Liver (tissue), 9 donors: ENCODE data around the gene MFSD2B. TPM values are rescaled to one million over a fixed set of nuclear protein-coding genes. Genes with fewer than 3 reads are reported as not detected.

Source experiments
- DNase-seq: peaks from one replicate; pipeline ENCODE4 v3.0.0-alpha.2; 2017; ENCODE audit warnings: low spot score
- H3K27ac ChIP-seq, 2 donors: one replicate each; pipeline ENCODE4 v1.7.0; 2013; ENCODE audit warnings: inconsistent platforms in 2 of 2, low read length in 2 of 2, control low read depth in 1 of 2, low read depth in 1 of 2, mild to moderate bottlenecking in 1 of 2
- H3K27me3 ChIP-seq, 4 donors: one replicate each; pipeline versions ENCODE4 v1.6.1 to v1.7.0; 2013; ENCODE audit warnings: low read length in 3 of 4, inconsistent platforms in 1 of 4, mild to moderate bottlenecking in 1 of 4, moderate library complexity in 1 of 4; ENCODE audit not compliant: control insufficient read depth in 4 of 4, insufficient read depth in 4 of 4
- H3K36me3 ChIP-seq, 4 donors: one replicate each; pipeline versions ENCODE4 v1.6.1 to v1.7.0; 2013; ENCODE audit warnings: low read length in 3 of 4, mild to moderate bottlenecking in 3 of 4, low read depth in 1 of 4, moderate library complexity in 1 of 4; ENCODE audit not compliant: control insufficient read depth in 4 of 4, insufficient read depth in 3 of 4
- H3K4me1 ChIP-seq, 4 donors: one replicate each; pipeline versions ENCODE4 v1.6.1 to v1.7.0; 2013; ENCODE audit warnings: low read length in 3 of 4, mild to moderate bottlenecking in 3 of 4, moderate library complexity in 1 of 4; ENCODE audit not compliant: control insufficient read depth in 4 of 4, insufficient read depth in 4 of 4
- H3K4me3 ChIP-seq, 3 donors: one replicate each; pipeline versions ENCODE4 v1.6.1 to v1.7.0; 2013; ENCODE audit warnings: low read length in 3 of 3, control low read depth in 1 of 3, low read depth in 1 of 3, mild to moderate bottlenecking in 1 of 3
- H3K9ac ChIP-seq, 2 donors: one replicate each; pipeline ENCODE4 v1.7.0; 2013; ENCODE audit warnings: low read length in 2 of 2, mild to moderate bottlenecking in 2 of 2, moderate library complexity in 2 of 2, control low read depth in 1 of 2, low read depth in 1 of 2
- H3K9me3 ChIP-seq, 4 donors: one replicate each; pipeline versions ENCODE4 v1.6.1 to v1.7.0; 2013; ENCODE audit warnings: low read length in 3 of 4; ENCODE audit not compliant: control insufficient read depth in 4 of 4
- ATF3 ChIP-seq: IDR thresholded peaks from 2 replicates; pipeline ENCODE4 v1.6.1; 2016; ENCODE audit warnings: antibody characterized with exemption
- GABPA ChIP-seq, 2 donors: IDR thresholded peaks in 1 of 2; conservative IDR thresholded peaks in 1 of 2; 2 replicates each; pipeline ENCODE4 v1.6.1; 2016; ENCODE audit warnings: antibody characterized with exemption in 2 of 2, mild to moderate bottlenecking in 1 of 2, moderate library complexity in 1 of 2
- HNF4G ChIP-seq: IDR thresholded peaks from 2 replicates; pipeline ENCODE4 v1.6.1; 2016; ENCODE audit warnings: antibody characterized with exemption
- JUND ChIP-seq, 2 donors: IDR thresholded peaks; 2 replicates each; pipeline ENCODE4 v1.6.1; 2016; ENCODE audit warnings: antibody characterized with exemption in 2 of 2
- NR2F2 ChIP-seq: IDR thresholded peaks from 2 replicates; pipeline ENCODE4 v1.6.1; 2016; ENCODE audit warnings: antibody characterized with exemption
- RAD21 ChIP-seq, 2 donors: IDR thresholded peaks; 2 replicates each; pipeline ENCODE4 v1.6.1; 2016; ENCODE audit warnings: antibody characterized with exemption in 2 of 2, mild to moderate bottlenecking in 2 of 2
- RXRA ChIP-seq, 2 donors: IDR thresholded peaks; 2 replicates each; pipeline ENCODE4 v1.6.1; 2017 to 2018; ENCODE audit warnings: antibody characterized with exemption in 2 of 2, mild to moderate bottlenecking in 1 of 2
- SP1 ChIP-seq: IDR thresholded peaks from 2 replicates; pipeline ENCODE4 v1.6.1; 2018; ENCODE audit warnings: antibody characterized with exemption, mild to moderate bottlenecking
- TAF1 ChIP-seq: conservative IDR thresholded peaks from 2 replicates; pipeline ENCODE4 v1.6.1; 2016; ENCODE audit warnings: antibody characterized with exemption, mild to moderate bottlenecking
- YY1 ChIP-seq: IDR thresholded peaks from 2 replicates; pipeline ENCODE4 v1.6.1; 2016; ENCODE audit warnings: antibody characterized with exemption, mild to moderate bottlenecking
- WGBS: extraction: QIAGEN DNeasy Blood & Tissue Kit; methylation state at CpG from one replicate; pipeline ENCODE4 v1.1.7; 2013; 5-methylcytosine and 5-hydroxymethylcytosine counted together
- polyA plus RNA-seq, 2 donors: library from polyadenylated mRNA; stranded (reverse) in 1 of 2; unstranded in 1 of 2; fragments of 200-250 nt in 1 of 2; fragments of >200 nt in 1 of 2; fragmentation: Nextera tagmentation in 1 of 2; extraction: Ambion mirVana in 1 of 2; gene quantifications; one replicate each; pipeline versions ENCODE4 v1.2.1 to v1.2.3, GENCODE V29; 2013 to 2015
- total RNA-seq, 2 donors: library from RNA; depleted of rRNA; stranded (reverse); fragments of >200 nt; gene quantifications; one replicate each; pipeline ENCODE4 v1.2.3, GENCODE V29; 2014
- TF ChIP-seq, protein P1 (sequence below): IDR thresholded peaks from 2 replicates; pipeline ENCODE4 v1.6.1; 2016; ENCODE audit warnings: antibody characterized with exemption, mild to moderate bottlenecking
- TF ChIP-seq, protein P2 (sequence below): fragments of 150-350 bp; IDR thresholded peaks from 2 replicates; pipeline ENCODE4 v1.5.1; 2017; ENCODE audit warnings: improper control_type of control experiment, low read depth, low read length; ENCODE audit not compliant: missing input control
- donor health status: healthy.
- donor health status: healthy.
- donor health status: healthy.
- donor health status: healthy.
- donor health status: healthy.

The MFSD2B gene
- total and polyA plus RNA-seq, 4 donors = 0.02 to 26.1 (median 0.22) TPM

DNA sequence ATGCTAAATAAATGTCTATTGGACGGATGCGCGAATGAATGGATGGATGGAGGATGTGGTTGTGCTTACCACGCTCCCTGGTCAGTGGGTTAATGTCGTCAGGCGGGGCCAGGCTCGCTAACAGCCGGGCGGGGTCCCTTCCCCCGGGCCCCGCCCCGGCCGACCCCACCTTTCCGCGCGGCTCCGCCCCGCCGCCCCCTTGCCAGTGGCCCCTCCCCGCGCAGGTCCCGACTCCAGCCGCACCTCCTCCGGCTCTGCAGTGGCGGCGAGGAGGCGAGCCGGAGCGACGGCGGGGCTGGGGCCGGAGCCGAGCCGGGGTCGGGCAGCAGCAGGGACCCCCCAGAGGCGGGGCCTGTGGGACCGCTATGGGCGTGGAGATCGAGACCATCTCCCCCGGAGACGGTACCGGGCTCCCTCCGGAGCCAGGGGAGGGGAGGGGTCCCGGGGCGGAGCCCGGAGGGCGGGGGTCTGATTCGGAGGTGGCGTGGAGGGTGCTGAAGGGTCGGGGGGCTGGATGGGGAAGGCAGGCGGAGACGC lies 39.7 kb downstream of the MFSD2B start, which contains the start of gene FKBP1B:
TSS of gene FKBP1B (plus strand) at position 257 of the 537 bp plus-strand sequence. CDS start at position 366, 109 bp downstream.
- Histone ChIP-seq H3K4me1 (peaks cover 3 to 28% (median 18%) of the 10 kb centered on the region in 4 donors), H3K27me3 (no peaks in the 10 kb centered on the region), H3K27ac (no peak within 1 kb of the TSS), H3K9me3 (no peaks in the 10 kb centered on the region), H3K4me3 (peak within 1 kb of the TSS in 2 of 3 donors; percentile 67 to 79), H3K36me3 (no peaks in the 10 kb centered on the region), H3K9ac (peak within 1 kb of the TSS in 1 of 2 donors; percentile 16)
- TF ChIP-seq GABPA (IDR thresholded peaks at IDR 0.05 in 1 of 2, conservative IDR thresholded peaks at IDR 0.05 in 1 of 2) (no peak), JUND (IDR thresholded peaks at IDR 0.05) (no peak), HNF4G (no peak), YY1 (no peak), ATF3 (no peak), RAD21 (IDR thresholded peaks at IDR 0.05) (no peak), NR2F2 (no peak)
- TF ChIP-seq, protein P1, sequence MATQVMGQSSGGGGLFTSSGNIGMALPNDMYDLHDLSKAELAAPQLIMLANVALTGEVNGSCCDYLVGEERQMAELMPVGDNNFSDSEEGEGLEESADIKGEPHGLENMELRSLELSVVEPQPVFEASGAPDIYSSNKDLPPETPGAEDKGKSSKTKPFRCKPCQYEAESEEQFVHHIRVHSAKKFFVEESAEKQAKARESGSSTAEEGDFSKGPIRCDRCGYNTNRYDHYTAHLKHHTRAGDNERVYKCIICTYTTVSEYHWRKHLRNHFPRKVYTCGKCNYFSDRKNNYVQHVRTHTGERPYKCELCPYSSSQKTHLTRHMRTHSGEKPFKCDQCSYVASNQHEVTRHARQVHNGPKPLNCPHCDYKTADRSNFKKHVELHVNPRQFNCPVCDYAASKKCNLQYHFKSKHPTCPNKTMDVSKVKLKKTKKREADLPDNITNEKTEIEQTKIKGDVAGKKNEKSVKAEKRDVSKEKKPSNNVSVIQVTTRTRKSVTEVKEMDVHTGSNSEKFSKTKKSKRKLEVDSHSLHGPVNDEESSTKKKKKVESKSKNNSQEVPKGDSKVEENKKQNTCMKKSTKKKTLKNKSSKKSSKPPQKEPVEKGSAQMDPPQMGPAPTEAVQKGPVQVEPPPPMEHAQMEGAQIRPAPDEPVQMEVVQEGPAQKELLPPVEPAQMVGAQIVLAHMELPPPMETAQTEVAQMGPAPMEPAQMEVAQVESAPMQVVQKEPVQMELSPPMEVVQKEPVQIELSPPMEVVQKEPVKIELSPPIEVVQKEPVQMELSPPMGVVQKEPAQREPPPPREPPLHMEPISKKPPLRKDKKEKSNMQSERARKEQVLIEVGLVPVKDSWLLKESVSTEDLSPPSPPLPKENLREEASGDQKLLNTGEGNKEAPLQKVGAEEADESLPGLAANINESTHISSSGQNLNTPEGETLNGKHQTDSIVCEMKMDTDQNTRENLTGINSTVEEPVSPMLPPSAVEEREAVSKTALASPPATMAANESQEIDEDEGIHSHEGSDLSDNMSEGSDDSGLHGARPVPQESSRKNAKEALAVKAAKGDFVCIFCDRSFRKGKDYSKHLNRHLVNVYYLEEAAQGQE = no peak
- WGBS = 1% methylated on average over 52 of the region's 52 CpGs
- DNase-seq = peak; percentile 79

DNA sequence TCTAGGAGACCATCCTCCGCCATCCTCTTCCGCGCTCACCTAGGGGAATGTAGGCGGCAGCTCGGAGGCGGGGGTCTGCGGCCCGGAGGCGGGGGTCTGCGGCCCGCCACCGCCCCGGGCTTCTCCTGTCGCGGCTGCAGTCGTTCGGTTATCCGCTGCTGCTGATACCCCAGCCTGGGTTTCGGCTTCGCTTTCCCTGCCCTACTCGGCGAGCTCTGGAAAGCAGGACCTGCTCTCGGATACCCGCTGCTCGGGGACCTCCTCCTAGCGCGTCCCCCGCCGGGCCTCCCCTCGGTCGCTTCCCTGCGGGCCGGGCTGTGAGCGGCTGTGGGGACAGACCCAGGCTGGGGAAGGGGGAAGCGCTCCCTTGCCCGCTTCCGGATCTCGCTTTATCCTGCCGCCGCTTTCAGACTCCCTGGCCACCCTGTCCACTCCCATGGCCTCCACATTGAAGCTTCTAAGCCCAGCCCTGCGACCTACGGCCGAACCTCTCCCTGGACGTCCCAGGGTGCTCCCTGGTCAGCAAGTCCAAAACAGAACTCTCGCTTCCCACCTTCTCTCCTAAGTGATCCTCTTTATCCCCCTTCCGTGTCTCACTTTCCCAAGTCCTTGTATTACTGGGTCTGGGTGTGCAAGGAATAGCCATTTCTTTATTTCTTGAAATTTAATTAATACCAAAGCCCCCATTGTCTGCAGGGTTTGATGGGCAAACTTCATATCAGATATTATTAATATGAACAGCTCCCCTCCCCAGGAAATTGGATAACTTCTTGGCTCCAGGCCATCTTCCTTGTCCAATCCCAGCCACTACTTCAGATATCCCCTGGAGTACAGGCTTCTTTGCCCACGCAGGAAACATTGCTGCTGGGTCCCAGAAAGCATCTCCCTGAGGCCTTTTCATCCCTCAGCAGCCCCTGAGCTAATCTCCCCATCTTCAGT lies 40.4 kb downstream of the MFSD2B start:
- Histone ChIP-seq H3K9ac (peak overlapping the region in 1 of 2 donors; percentile 16), H3K4me3 (peak overlapping the region in 2 of 3 donors; percentile 67 to 79), H3K36me3 (no peaks in the 10 kb centered on the region), H3K4me1 (peaks cover 3 to 28% (median 18%) of the 10 kb centered on the region in 4 donors), H3K27ac (no peak overlapping the region), H3K27me3 (no peaks in the 10 kb centered on the region), H3K9me3 (no peaks in the 10 kb centered on the region)
- DNase-seq = no peak
- TF ChIP-seq RXRA (IDR thresholded peaks at IDR 0.05) (no peak), GABPA (IDR thresholded peaks at IDR 0.05 in 1 of 2, conservative IDR thresholded peaks at IDR 0.05 in 1 of 2) (no peak), SP1 (no peak)
- WGBS = 8% methylated on average over 47 of the region's 47 CpGs

DNA sequence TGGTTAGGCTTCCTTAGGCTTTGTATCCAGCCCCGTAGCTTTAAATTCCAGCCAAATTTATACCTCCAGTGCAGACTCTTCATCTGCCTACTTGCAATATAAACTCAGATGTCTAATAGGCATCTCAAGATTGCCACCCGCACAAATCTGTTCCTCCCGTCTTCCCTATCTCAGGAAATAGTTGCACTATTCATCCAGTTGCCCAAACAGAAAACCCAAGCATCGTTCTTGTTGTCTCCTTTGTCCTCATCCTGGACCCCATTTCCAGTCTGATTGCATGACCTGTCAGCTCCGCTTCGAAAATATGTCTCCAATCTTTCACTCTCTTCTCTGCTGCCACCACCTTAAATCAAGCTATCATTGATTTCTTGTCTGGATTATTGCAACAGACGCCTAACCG lies 41.9 kb downstream of the MFSD2B start:
- H3K9ac ChIP-seq = no peak overlapping the region
- DNase-seq = no peak
- H3K27ac ChIP-seq = no peak overlapping the region
- TF ChIP-seq, protein P1 = no peak
- TF ChIP-seq JUND (IDR thresholded peaks at IDR 0.05) (no peak), YY1 (no peak), SP1 (no peak), ATF3 (no peak), RXRA (IDR thresholded peaks at IDR 0.05) (no peak), TAF1 (no peak)
- TF ChIP-seq, protein P2, sequence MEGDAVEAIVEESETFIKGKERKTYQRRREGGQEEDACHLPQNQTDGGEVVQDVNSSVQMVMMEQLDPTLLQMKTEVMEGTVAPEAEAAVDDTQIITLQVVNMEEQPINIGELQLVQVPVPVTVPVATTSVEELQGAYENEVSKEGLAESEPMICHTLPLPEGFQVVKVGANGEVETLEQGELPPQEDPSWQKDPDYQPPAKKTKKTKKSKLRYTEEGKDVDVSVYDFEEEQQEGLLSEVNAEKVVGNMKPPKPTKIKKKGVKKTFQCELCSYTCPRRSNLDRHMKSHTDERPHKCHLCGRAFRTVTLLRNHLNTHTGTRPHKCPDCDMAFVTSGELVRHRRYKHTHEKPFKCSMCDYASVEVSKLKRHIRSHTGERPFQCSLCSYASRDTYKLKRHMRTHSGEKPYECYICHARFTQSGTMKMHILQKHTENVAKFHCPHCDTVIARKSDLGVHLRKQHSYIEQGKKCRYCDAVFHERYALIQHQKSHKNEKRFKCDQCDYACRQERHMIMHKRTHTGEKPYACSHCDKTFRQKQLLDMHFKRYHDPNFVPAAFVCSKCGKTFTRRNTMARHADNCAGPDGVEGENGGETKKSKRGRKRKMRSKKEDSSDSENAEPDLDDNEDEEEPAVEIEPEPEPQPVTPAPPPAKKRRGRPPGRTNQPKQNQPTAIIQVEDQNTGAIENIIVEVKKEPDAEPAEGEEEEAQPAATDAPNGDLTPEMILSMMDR = no peak

More for the DNA sequence above, 41.9 kb downstream of the MFSD2B start:
- Histone ChIP-seq H3K36me3 (no peaks in the 10 kb centered on the region), H3K27me3 (no peaks in the 10 kb centered on the region), H3K4me3 (no peak overlapping the region), H3K9me3 (no peaks in the 10 kb centered on the region), H3K4me1 (peaks cover 0 to 24% (median 13%) of the 10 kb centered on the region in 4 donors)
- WGBS = 74% methylated on average over 8 of the region's 8 CpGs
